OCI-LY7 (cell line): ENCODE data around the gene TLR9. TPM values are rescaled to one million over a fixed set of nuclear protein-coding genes. Genes with fewer than 3 reads are reported as not detected.

Experiments used
- BruUV-seq: library from RNA; stranded (reverse); fragments of 400-500 nt; replicated peaks from 2 replicates; lab custom pipeline; 2021; lab: Mats Ljungman, UMichigan
- CTCF ChIA-PET: fragments of 300-600 bp; sonication (Branson Sonifier 250); formaldehyde crosslinking; loops from one replicate; lab custom pipeline; 2022; ENCODE audit warnings: antibody characterized with exemption; ENCODE audit not compliant: unreplicated experiment; lab: Charles Lee
- POLR2A ChIA-PET: fragments of 300-600 bp; sonication (Branson Sonifier 250); formaldehyde crosslinking; loops from one replicate; lab custom pipeline; 2022; ENCODE audit warnings: antibody characterized with exemption; lab: Charles Lee
- DNase-seq: peaks from one replicate; pipeline ENCODE4 v3.0.0-alpha.2; 2015; ENCODE audit warnings: low spot score
- H2AFZ ChIP-seq: fragments of 200-600 bp; sonication (generic), shearing (Covaris generic); 2 replicates; pipeline ENCODE4 v1.6.1; 2014; ENCODE audit warnings: mild to moderate bottlenecking, antibody characterized with exemption, low read length, moderate library complexity
- H3K27ac ChIP-seq: fragments of 200-600 bp; sonication (generic); 2 replicates; pipeline ENCODE4 v1.5.1; 2014; ENCODE audit warnings: mixed run types, low read depth, mild to moderate bottlenecking, moderate library complexity, low read length, inconsistent platforms; ENCODE audit not compliant: poor library complexity, severe bottlenecking
- H3K36me3 ChIP-seq: fragments of 200-600 bp; sonication (generic); 2 replicates; pipeline ENCODE4 v1.6.1; 2014; ENCODE audit warnings: mild to moderate bottlenecking, antibody characterized with exemption, low read length, moderate library complexity, mixed read lengths; ENCODE audit not compliant: insufficient read depth
- H3K4me1 ChIP-seq: fragments of 200-600 bp; sonication (generic); 2 replicates; pipeline ENCODE4 v1.5.1; 2014; ENCODE audit warnings: mild to moderate bottlenecking, low read length; ENCODE audit not compliant: insufficient read depth, poor library complexity, severe bottlenecking
- H3K4me2 ChIP-seq: fragments of 200-600 bp; sonication (generic); 2 replicates; pipeline ENCODE4 v1.6.1; 2014; ENCODE audit warnings: mild to moderate bottlenecking, low read length
- H3K4me3 ChIP-seq: fragments of 200-600 bp; sonication (generic); 2 replicates; pipeline ENCODE4 v1.5.1; 2014; ENCODE audit warnings: mild to moderate bottlenecking, low read depth, low read length; ENCODE audit not compliant: poor library complexity, severe bottlenecking
- H3K79me2 ChIP-seq: fragments of 200-600 bp; sonication (generic); 2 replicates; pipeline ENCODE4 v1.6.1; 2016; ENCODE audit warnings: low read depth, mild to moderate bottlenecking, low read length, moderate library complexity, mixed read lengths; ENCODE audit not compliant: insufficient read depth
- H3K9me2 ChIP-seq: fragments of 200-600 bp; sonication (generic); 2 replicates; pipeline ENCODE4 v1.6.1; 2016; ENCODE audit warnings: mild to moderate bottlenecking, low read length, mixed read lengths; ENCODE audit not compliant: insufficient read depth
- H3K9me3 ChIP-seq: fragments of 200-600 bp; sonication (generic); 2 replicates; pipeline ENCODE4 v1.6.1; 2014; ENCODE audit warnings: mild to moderate bottlenecking, mixed run types, low read length, mixed read lengths
- H4K20me1 ChIP-seq: fragments of 200-600 bp; sonication (generic); 2 replicates; pipeline ENCODE4 v1.6.1; 2014; ENCODE audit warnings: mild to moderate bottlenecking, antibody characterized with exemption, low read length, moderate library complexity, mixed read lengths; ENCODE audit not compliant: insufficient read depth
- EZH2phosphoT487 ChIP-seq: fragments of 200-600 bp; sonication (generic); IDR thresholded peaks from 2 replicates; pipeline ENCODE4 v1.6.1; 2018; ENCODE audit warnings: low read depth, borderline replicate concordance, mild to moderate bottlenecking, mixed run types, antibody characterized with exemption, low read length, moderate library complexity, mixed read lengths
- intact Hi-C: fragments of 100-400 bp; cut with micrococcal nuclease; formaldehyde crosslinking; loops from one replicate; pipeline ENCODE4 v1.10.0; 2022; ENCODE audit not compliant: unreplicated experiment
- total RNA-seq, 2 experiments: library from RNA; depleted of rRNA in 1 of 2; stranded (reverse); fragments of >200 nt in 1 of 2; shearing (Covaris generic) in 1 of 2; gene quantifications; 2 replicates each; pipeline ENCODE4 v1.2.3, GENCODE V29; 2014 to 2022
- TF ChIP-seq, protein P1 (sequence below): fragments of 200-600 bp; sonication (generic); conservative IDR thresholded peaks from 2 replicates; pipeline ENCODE4 v1.5.1; 2014; ENCODE audit warnings: mild to moderate bottlenecking, antibody characterized with exemption, low read length, moderate library complexity, mixed read lengths

TLR9 gene
- total RNA-seq, 2 experiments from 2014 or later, result 1.7 to 9.0 TPM

DNA sequence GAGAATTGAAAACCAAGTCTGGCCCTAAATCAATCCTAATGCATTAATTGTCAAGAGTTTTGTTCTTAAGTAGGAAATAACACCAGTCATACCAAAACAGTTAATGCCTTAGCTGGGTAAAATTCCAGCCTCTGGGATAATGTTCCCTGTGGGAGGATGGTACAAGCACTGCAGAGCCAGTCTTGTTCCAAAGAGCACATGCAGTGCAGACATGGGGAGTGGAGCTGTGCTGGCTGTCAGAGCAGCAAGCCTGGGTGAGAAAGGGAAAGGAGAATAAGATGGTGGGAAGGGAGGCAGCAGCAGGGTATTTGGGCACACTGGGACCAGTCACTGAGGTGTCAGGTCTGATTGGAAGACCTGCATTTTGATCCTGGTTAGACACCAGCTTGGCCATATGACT, 15.4 kb downstream of the TLR9 start:
- CTCF ChIA-PET, result no interaction called here
- no peak overlapping the region for H3K27ac ChIP-seq
- no TSS peak for BruUV-seq
- no peak overlapping the region for H3K4me3 ChIP-seq
- peaks cover 96% of the 10 kb centered on the region for H3K36me3 ChIP-seq
- no peaks in the 10 kb centered on the region for H3K79me2 ChIP-seq
- no peak for DNase-seq
- H3K9me3 ChIP-seq, result no peaks in the 10 kb centered on the region
- intact Hi-C loops, result no loop called here
- H3K9me2 ChIP-seq, result no peaks in the 10 kb centered on the region
- TF ChIP-seq, protein P1, sequence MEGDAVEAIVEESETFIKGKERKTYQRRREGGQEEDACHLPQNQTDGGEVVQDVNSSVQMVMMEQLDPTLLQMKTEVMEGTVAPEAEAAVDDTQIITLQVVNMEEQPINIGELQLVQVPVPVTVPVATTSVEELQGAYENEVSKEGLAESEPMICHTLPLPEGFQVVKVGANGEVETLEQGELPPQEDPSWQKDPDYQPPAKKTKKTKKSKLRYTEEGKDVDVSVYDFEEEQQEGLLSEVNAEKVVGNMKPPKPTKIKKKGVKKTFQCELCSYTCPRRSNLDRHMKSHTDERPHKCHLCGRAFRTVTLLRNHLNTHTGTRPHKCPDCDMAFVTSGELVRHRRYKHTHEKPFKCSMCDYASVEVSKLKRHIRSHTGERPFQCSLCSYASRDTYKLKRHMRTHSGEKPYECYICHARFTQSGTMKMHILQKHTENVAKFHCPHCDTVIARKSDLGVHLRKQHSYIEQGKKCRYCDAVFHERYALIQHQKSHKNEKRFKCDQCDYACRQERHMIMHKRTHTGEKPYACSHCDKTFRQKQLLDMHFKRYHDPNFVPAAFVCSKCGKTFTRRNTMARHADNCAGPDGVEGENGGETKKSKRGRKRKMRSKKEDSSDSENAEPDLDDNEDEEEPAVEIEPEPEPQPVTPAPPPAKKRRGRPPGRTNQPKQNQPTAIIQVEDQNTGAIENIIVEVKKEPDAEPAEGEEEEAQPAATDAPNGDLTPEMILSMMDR, result no peak
- TF ChIP-seq EZH2phosphoT487, result no peak
- no peak overlapping the region for H2AFZ ChIP-seq
- H3K4me1 ChIP-seq, result no peaks in the 10 kb centered on the region
- H4K20me1 ChIP-seq, result no peaks in the 10 kb centered on the region
- POLR2A ChIA-PET, result interaction anchor here (2.5 kb wide), 1 partner anchor 9 kb away, joined by 8 read pairs; no protein-coding TSS in a partner anchor
- no peak overlapping the region for H3K4me2 ChIP-seq

DNA sequence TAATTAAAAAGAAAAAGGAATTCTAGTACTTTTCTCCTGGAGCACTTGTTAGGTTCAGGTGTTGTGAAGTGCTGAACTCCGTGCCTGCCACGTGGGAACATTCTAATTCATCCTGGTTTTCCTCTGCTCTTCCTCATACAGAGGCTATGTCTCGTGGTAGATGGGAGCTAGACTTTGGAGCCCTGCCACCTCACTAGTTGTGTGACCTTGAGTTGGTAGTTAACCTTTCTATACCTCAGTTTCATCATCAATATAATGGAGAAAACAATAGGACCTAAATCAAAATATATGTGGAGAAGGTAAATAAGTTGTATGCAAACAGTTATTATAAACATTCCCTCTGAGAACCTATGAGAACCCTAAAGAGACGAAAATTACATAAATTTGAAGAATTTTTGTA, 16.9 kb downstream of the TLR9 start:
- Histone ChIP-seq H2AFZ (no peak overlapping the region), H3K4me1 (no peaks in the 10 kb centered on the region), H3K9me3 (no peaks in the 10 kb centered on the region), H3K36me3 (peaks cover 97% of the 10 kb centered on the region), H4K20me1 (no peaks in the 10 kb centered on the region), H3K27ac (no peak overlapping the region), H3K79me2 (no peaks in the 10 kb centered on the region), H3K4me2 (no peak overlapping the region), H3K9me2 (no peaks in the 10 kb centered on the region), H3K4me3 (no peak overlapping the region)
- DNase-seq, result no peak
- no TSS peak for BruUV-seq
- intact Hi-C loops, result no loop called here
- TF ChIP-seq, protein P1, result no peak
- no peak for TF ChIP-seq EZH2phosphoT487
- ChIA-PET CTCF (no interaction called here), POLR2A (interaction anchor here (0.9 to 2.5 kb wide), 3 partner anchors 11 to 17 kb away, joined by 3 to 8 read pairs (median 4); partner anchors contain the start of genes ALAS1 and TLR9)

DNA sequence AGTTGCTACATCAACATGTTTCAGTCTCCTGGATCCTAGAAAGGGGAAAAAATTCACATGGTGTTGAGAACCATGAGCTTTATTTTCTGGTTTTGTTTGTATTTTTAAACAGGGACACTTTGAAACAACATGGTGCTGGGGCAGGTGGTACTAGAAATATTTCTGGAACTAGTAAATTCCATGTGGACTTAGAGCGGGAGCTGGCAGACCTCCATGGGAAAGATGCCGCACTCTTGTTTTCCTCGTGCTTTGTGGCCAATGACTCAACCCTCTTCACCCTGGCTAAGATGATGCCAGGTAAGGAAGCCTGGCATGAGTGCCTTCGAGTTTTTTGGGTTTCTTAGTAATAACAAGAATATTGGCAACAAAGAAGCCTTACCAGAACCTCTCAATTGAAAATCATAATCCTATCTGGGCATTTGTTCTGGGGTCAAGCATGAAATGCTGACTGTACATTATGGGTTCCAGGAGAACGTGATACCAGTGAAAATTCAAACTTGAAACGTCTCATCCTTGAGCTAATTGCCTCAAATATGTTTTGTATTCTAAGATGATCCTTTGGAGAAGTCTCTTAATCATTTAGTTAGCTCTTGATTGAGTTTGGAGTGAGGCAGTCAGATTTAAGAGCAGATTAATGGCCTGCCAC, 19.6 kb downstream of the TLR9 start:
- no peak for TF ChIP-seq EZH2phosphoT487
- TF ChIP-seq, protein P1, result no peak
- peaks cover 97% of the 10 kb centered on the region for H3K36me3 ChIP-seq
- H3K4me2 ChIP-seq, result no peak overlapping the region
- no peaks in the 10 kb centered on the region for H3K79me2 ChIP-seq
- H3K4me3 ChIP-seq, result no peak overlapping the region
- intact Hi-C loops, result no loop called here
- BruUV-seq, result no TSS peak
- ChIA-PET CTCF (no interaction called here), POLR2A (interaction anchor here (1.8 kb wide), 1 partner anchor 20 kb away, joined by 8 read pairs; the partner anchor contains the start of gene TLR9)
- H2AFZ ChIP-seq, result no peak overlapping the region
- no peaks in the 10 kb centered on the region for H4K20me1 ChIP-seq
- no peaks in the 10 kb centered on the region for H3K9me2 ChIP-seq
- no peaks in the 10 kb centered on the region for H3K9me3 ChIP-seq
- no peak overlapping the region for H3K27ac ChIP-seq
- H3K4me1 ChIP-seq, result peaks cover 14% of the 10 kb centered on the region
- DNase-seq, result no peak
